CD4-positive, alpha-beta T cell treated with Interleukin-4 for 1 hour (primary cell): ENCODE measurements around the gene RERG.
"Not testable (repeated sequence)": the region's sequence is repeated elsewhere in the genome, so short reads cannot be mapped to it uniquely, and the experiment has no call there.

Experiments used
- DNase-seq, 2 donors: peaks; one replicate each; pipeline ENCODE4 v3.0.0-alpha.2; 2020 to 2022

The RERG gene

DNA sequence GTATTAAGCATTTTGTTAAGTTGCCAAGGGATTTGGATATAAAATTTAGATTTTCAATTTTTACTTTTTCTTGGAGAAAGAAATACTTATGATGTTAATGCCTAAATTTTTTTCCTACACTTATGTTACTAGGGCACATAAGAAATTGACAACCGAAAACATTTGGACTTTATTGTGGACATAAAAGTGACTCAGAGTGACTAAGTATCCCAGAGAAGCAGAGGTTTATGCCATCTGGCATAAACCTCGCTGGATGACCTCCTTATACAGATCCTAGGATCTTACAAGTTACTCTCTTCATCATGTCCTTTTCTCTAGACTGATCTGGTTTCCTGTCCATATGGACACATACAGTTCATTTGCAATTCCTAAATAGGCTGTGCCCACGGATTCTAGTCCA lies 89.8 kb downstream of the RERG start:
- no peak for DNase-seq

DNA sequence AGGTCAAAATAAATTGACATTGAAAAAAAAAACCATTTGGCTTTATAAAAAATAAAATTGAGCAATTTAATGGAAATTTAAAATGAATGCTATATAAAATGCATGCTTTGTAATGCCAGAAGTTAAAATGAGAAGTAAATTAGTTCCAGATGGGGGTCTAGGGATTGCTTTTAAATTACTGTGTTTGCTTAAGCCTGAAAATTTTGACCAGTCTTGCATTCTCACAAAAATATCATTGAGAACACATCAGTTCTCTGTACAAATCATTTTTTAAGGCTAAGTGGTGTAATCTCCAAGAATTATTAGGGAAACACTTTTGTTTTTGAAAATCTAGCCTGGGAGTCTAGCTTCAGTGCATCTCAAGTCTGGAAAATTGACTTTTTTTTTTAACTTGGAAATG lies 90.7 kb downstream of the RERG start:
- no peak for DNase-seq

DNA sequence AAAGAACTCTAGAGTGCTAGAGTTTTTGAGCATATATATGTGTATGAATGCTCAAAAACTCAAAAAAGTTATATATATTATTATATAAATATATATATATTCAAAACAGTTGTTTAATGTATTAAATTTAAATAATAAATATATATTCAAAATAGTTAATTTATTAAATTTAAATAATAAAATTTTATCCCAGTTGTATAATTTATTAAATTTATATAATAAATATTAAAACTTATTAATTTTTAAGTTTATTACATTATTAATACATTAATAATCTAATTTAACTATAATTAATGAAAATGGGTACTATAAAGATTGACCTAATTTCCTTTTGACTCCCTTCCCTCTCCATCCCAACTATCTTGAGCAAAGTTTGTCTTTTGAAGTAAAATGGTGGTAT lies 97.8 kb downstream of the RERG start:
- no peak for DNase-seq

- DNase-seq, result no peak
Measured at GRCh38 chr12:15122344-15122743, 98.9 kb downstream of the RERG start.

GRCh38 chr12:15118955-15119354 lies 102.3 kb downstream of the RERG start:
- DNase-seq, result no peak

DNA sequence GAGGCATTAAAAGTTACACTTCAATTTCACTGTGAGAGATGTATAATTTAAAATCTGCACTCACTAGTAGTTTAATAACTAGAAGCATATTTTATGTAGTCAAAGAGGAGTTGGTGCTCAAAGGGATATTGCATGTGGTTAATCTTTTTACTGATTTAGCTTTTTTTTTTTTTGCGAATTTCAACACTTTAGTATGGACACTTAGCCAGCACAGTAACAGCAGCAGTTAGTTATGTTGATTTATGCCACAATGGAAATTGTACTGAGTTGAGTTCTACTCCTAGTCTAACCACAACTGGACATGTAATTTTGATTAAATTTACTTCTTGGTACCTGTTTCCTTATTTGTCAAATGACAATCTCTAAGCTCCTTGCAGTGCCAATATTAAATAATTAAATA lies 104.2 kb downstream of the RERG start:
- no peak for DNase-seq

DNA sequence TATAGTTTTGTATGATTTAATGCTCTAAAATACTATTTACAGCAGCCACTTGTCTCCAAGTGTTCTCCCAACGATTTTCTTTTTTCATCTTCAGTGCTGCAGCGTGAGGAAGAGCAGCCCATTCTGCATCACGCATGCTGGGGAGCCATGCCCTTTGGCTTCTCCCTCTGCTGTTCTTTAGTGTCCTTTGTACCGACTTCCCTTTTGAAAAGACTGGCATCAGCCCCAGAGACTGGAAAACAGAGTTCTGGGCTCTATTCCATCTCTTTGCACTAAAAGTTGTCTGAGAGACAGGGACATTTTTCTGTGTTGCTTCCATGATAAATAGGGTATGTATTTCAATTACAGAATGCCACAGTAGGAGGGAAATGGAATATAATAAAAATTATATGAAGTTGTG lies 105.1 kb downstream of the RERG start:
- no peak for DNase-seq

GRCh38 chr12:15115434-15115833 lies 105.8 kb downstream of the RERG start:
- no peak for DNase-seq

DNA sequence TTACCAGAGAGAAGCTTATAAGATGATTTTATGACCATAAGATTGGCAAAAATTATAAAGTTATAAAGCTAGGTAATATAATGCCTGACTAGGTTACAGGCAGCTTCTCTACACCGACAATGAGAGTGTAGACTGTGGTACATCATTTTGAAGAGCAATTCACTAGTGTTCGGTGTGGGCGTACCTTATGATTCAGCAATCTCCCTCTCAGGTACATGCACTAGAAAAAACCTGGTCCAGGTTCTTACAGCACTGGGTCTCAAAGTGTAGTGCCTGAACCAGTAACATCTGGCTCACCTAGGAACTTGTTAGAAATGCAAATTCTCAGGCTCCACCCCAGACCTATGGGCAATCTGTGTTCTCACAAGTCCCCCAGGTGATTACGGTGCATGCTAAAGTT lies 106.7 kb downstream of the RERG start:
- DNase-seq, result no peak

- no peak for DNase-seq
Measured at GRCh38 chr12:15092826-15093225, 128.4 kb downstream of the RERG start.

- DNase-seq, result no peak
Measured at GRCh38 chr12:15090441-15090840, 130.8 kb downstream of the RERG start.

GRCh38 chr12:15088105-15088504 lies 133.1 kb downstream of the RERG start:
- peak in 1 of 2 donors; percentile 6 for DNase-seq

GRCh38 chr12:15077751-15078150 lies 143.5 kb downstream of the RERG start:
- DNase-seq, result not testable (repeated sequence)

GRCh38 chr12:15074351-15074750 lies 146.9 kb downstream of the RERG start:
- DNase-seq, result no peak

DNA sequence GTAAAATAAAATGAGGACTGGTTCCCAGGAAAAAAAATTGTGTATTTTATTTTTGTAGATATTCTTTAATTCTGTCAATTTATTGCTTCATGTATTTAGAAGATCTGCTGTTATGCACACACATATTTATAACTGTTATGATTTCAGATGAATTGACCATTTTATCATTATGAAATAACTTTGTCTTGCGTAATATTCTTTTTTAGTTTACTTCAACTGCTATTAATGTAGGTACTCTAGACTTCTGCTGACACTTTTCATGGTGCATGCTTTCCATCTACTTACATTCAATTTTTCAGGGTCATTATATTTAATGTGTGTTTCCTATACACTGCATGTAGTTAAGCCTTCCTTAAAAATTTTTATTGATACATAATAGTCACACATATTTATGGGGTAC lies 162.1 kb downstream of the RERG start:
- no peak for DNase-seq
